ENCODE measurements around the gene LRRC8D.

Gene LRRC8D

GRCh38 chr1:89959719-89960118 is 138.9 kb downstream of the LRRC8D start:
- Histone ChIP-seq H3K36me3 (ENCODE audit: control insufficient read depth in 1 of 2, insufficient read depth in 2 of 2, low read length in 2 of 2) (no peaks in the 10 kb centered on the region), H3K27ac (ENCODE audit: low read length) (no peak overlapping the region), H3K27me3 (ENCODE audit: low read depth, low read length) (no peaks in the 10 kb centered on the region), H3K4me3 (ENCODE audit: low read depth in 1 of 2, low read length in 2 of 2) (no peak overlapping the region), H3K9me3 (ENCODE audit: control insufficient read depth in 1 of 2, low read length in 2 of 2) (no peaks in the 10 kb centered on the region), H3K4me1 (ENCODE audit: control insufficient read depth in 1 of 2, insufficient read depth in 2 of 2, low read length in 2 of 2) (peaks cover 0 to 3% of the 10 kb centered on the region in 2 donors)

GRCh38 chr1:89962024-89962741 is 141.4 kb downstream of the LRRC8D start:
- Histone ChIP-seq H3K27ac (ENCODE audit: low read length) (no peak overlapping the region), H3K9me3 (ENCODE audit: control insufficient read depth in 1 of 2, low read length in 2 of 2) (no peaks in the 10 kb centered on the region), H3K4me3 (ENCODE audit: low read depth in 1 of 2, low read length in 2 of 2) (no peak overlapping the region), H3K36me3 (ENCODE audit: control insufficient read depth in 1 of 2, insufficient read depth in 2 of 2, low read length in 2 of 2) (no peaks in the 10 kb centered on the region), H3K4me1 (ENCODE audit: control insufficient read depth in 1 of 2, insufficient read depth in 2 of 2, low read length in 2 of 2) (peaks cover 0 to 3% of the 10 kb centered on the region in 2 donors), H3K27me3 (ENCODE audit: low read depth, low read length) (no peaks in the 10 kb centered on the region)

- H3K9me3 ChIP-seq (ENCODE audit: control insufficient read depth in 1 of 2, low read length in 2 of 2) = no peaks in the 10 kb centered on the region
- no peaks in the 10 kb centered on the region for H3K27me3 ChIP-seq (ENCODE audit: low read depth, low read length)
- no peak overlapping the region for H3K27ac ChIP-seq (ENCODE audit: low read length)
- no peak overlapping the region for H3K4me3 ChIP-seq (ENCODE audit: low read depth in 1 of 2, low read length in 2 of 2)
- peaks cover 0 to 3% of the 10 kb centered on the region in 2 donors for H3K4me1 ChIP-seq (ENCODE audit: control insufficient read depth in 1 of 2, insufficient read depth in 2 of 2, low read length in 2 of 2)
- H3K36me3 ChIP-seq (ENCODE audit: control insufficient read depth in 1 of 2, insufficient read depth in 2 of 2, low read length in 2 of 2) = no peaks in the 10 kb centered on the region
Observed at GRCh38 chr1:89962742-89963075, 141.9 kb downstream of the LRRC8D start.

- H3K27me3 ChIP-seq (ENCODE audit: low read depth, low read length) = no peaks in the 10 kb centered on the region
- H3K4me1 ChIP-seq (ENCODE audit: control insufficient read depth in 1 of 2, insufficient read depth in 2 of 2, low read length in 2 of 2) = peaks cover 0 to 3% of the 10 kb centered on the region in 2 donors
- no peak overlapping the region for H3K27ac ChIP-seq (ENCODE audit: low read length)
- no peaks in the 10 kb centered on the region for H3K36me3 ChIP-seq (ENCODE audit: control insufficient read depth in 1 of 2, insufficient read depth in 2 of 2, low read length in 2 of 2)
- no peaks in the 10 kb centered on the region for H3K9me3 ChIP-seq (ENCODE audit: control insufficient read depth in 1 of 2, low read length in 2 of 2)
- no peak overlapping the region for H3K4me3 ChIP-seq (ENCODE audit: low read depth in 1 of 2, low read length in 2 of 2)
Observed at GRCh38 chr1:89965193-89965768, 144.4 kb downstream of the LRRC8D start.

- H3K9me3 ChIP-seq (ENCODE audit: control insufficient read depth in 1 of 2, low read length in 2 of 2) = no peaks in the 10 kb centered on the region
- no peak overlapping the region for H3K27ac ChIP-seq (ENCODE audit: low read length)
- peaks cover 0 to 3% of the 10 kb centered on the region in 2 donors for H3K4me1 ChIP-seq (ENCODE audit: control insufficient read depth in 1 of 2, insufficient read depth in 2 of 2, low read length in 2 of 2)
- no peak overlapping the region for H3K4me3 ChIP-seq (ENCODE audit: low read depth in 1 of 2, low read length in 2 of 2)
- no peaks in the 10 kb centered on the region for H3K36me3 ChIP-seq (ENCODE audit: control insufficient read depth in 1 of 2, insufficient read depth in 2 of 2, low read length in 2 of 2)
- no peaks in the 10 kb centered on the region for H3K27me3 ChIP-seq (ENCODE audit: low read depth, low read length)
Observed at GRCh38 chr1:89966656-89967055, 145.8 kb downstream of the LRRC8D start.

- no peaks in the 10 kb centered on the region for H3K9me3 ChIP-seq (ENCODE audit: control insufficient read depth in 1 of 2, low read length in 2 of 2)
- no peaks in the 10 kb centered on the region for H3K27me3 ChIP-seq (ENCODE audit: low read depth, low read length)
- H3K27ac ChIP-seq (ENCODE audit: low read length) = no peak overlapping the region
- peaks cover 0 to 7% of the 10 kb centered on the region in 2 donors for H3K4me1 ChIP-seq (ENCODE audit: control insufficient read depth in 1 of 2, insufficient read depth in 2 of 2, low read length in 2 of 2)
- H3K4me3 ChIP-seq (ENCODE audit: low read depth in 1 of 2, low read length in 2 of 2) = no peak overlapping the region
- no peaks in the 10 kb centered on the region for H3K36me3 ChIP-seq (ENCODE audit: control insufficient read depth in 1 of 2, insufficient read depth in 2 of 2, low read length in 2 of 2)
Observed at GRCh38 chr1:89971600-89971999, 150.8 kb downstream of the LRRC8D start.

GRCh38 chr1:89972024-89972423 is 151.2 kb downstream of the LRRC8D start:
- Histone ChIP-seq H3K36me3 (ENCODE audit: control insufficient read depth in 1 of 2, insufficient read depth in 2 of 2, low read length in 2 of 2) (no peaks in the 10 kb centered on the region), H3K27me3 (ENCODE audit: low read depth, low read length) (no peaks in the 10 kb centered on the region), H3K27ac (ENCODE audit: low read length) (no peak overlapping the region), H3K4me3 (ENCODE audit: low read depth in 1 of 2, low read length in 2 of 2) (no peak overlapping the region), H3K4me1 (ENCODE audit: control insufficient read depth in 1 of 2, insufficient read depth in 2 of 2, low read length in 2 of 2) (peaks cover 0 to 7% of the 10 kb centered on the region in 2 donors), H3K9me3 (ENCODE audit: control insufficient read depth in 1 of 2, low read length in 2 of 2) (no peaks in the 10 kb centered on the region)

GRCh38 chr1:89973471-89974127 is 152.8 kb downstream of the LRRC8D start:
- no peak overlapping the region for H3K4me3 ChIP-seq (ENCODE audit: low read depth in 1 of 2, low read length in 2 of 2)
- H3K4me1 ChIP-seq (ENCODE audit: control insufficient read depth in 1 of 2, insufficient read depth in 2 of 2, low read length in 2 of 2) = peaks cover 0 to 7% of the 10 kb centered on the region in 2 donors
- H3K36me3 ChIP-seq (ENCODE audit: control insufficient read depth in 1 of 2, insufficient read depth in 2 of 2, low read length in 2 of 2) = no peaks in the 10 kb centered on the region
- H3K27ac ChIP-seq (ENCODE audit: low read length) = no peak overlapping the region
- H3K9me3 ChIP-seq (ENCODE audit: control insufficient read depth in 1 of 2, low read length in 2 of 2) = no peaks in the 10 kb centered on the region
- no peaks in the 10 kb centered on the region for H3K27me3 ChIP-seq (ENCODE audit: low read depth, low read length)

- peaks cover 0 to 7% of the 10 kb centered on the region in 2 donors for H3K4me1 ChIP-seq (ENCODE audit: control insufficient read depth in 1 of 2, insufficient read depth in 2 of 2, low read length in 2 of 2)
- H3K9me3 ChIP-seq (ENCODE audit: control insufficient read depth in 1 of 2, low read length in 2 of 2) = no peaks in the 10 kb centered on the region
- H3K4me3 ChIP-seq (ENCODE audit: low read depth in 1 of 2, low read length in 2 of 2) = no peak overlapping the region
- H3K27me3 ChIP-seq (ENCODE audit: low read depth, low read length) = no peaks in the 10 kb centered on the region
- no peak overlapping the region for H3K27ac ChIP-seq (ENCODE audit: low read length)
- H3K36me3 ChIP-seq (ENCODE audit: control insufficient read depth in 1 of 2, insufficient read depth in 2 of 2, low read length in 2 of 2) = no peaks in the 10 kb centered on the region
Observed at GRCh38 chr1:89974256-89974655, 153.4 kb downstream of the LRRC8D start.

GRCh38 chr1:89974696-89975470 is 154.1 kb downstream of the LRRC8D start:
- H3K4me3 ChIP-seq (ENCODE audit: low read depth in 1 of 2, low read length in 2 of 2) = no peak overlapping the region
- H3K4me1 ChIP-seq (ENCODE audit: control insufficient read depth in 1 of 2, insufficient read depth in 2 of 2, low read length in 2 of 2) = peaks cover 0 to 7% of the 10 kb centered on the region in 2 donors
- no peaks in the 10 kb centered on the region for H3K9me3 ChIP-seq (ENCODE audit: control insufficient read depth in 1 of 2, low read length in 2 of 2)
- H3K27ac ChIP-seq (ENCODE audit: low read length) = no peak overlapping the region
- H3K36me3 ChIP-seq (ENCODE audit: control insufficient read depth in 1 of 2, insufficient read depth in 2 of 2, low read length in 2 of 2) = no peaks in the 10 kb centered on the region
- no peaks in the 10 kb centered on the region for H3K27me3 ChIP-seq (ENCODE audit: low read depth, low read length)

- Histone ChIP-seq H3K27ac (ENCODE audit: low read length) (no peak overlapping the region), H3K4me1 (ENCODE audit: control insufficient read depth in 1 of 2, insufficient read depth in 2 of 2, low read length in 2 of 2) (peaks cover 0 to 7% of the 10 kb centered on the region in 2 donors), H3K36me3 (ENCODE audit: control insufficient read depth in 1 of 2, insufficient read depth in 2 of 2, low read length in 2 of 2) (no peaks in the 10 kb centered on the region), H3K9me3 (ENCODE audit: control insufficient read depth in 1 of 2, low read length in 2 of 2) (no peaks in the 10 kb centered on the region), H3K4me3 (ENCODE audit: low read depth in 1 of 2, low read length in 2 of 2) (no peak overlapping the region), H3K27me3 (ENCODE audit: low read depth, low read length) (no peaks in the 10 kb centered on the region)
Observed at GRCh38 chr1:89975540-89976125, 154.8 kb downstream of the LRRC8D start.
